Muscle of back (tissue), 13 donors: Measurements from ENCODE around the gene CEPT1. TPM values are rescaled to one million over a fixed set of nuclear protein-coding genes. Genes with fewer than 3 reads are reported as not detected.
"Not testable (repeated sequence)": the region's sequence is repeated elsewhere in the genome, so short reads cannot be mapped to it uniquely, and the experiment has no call there.

Source experiments
- DNase-seq, 3 donors: peaks; one replicate each; pipeline versions ENCODE4 v3.0.0 to v3.0.0-alpha.2; 2013
- long read RNA-seq, 9 donors: transcript quantifications; one replicate each; lab custom pipeline, GENCODE V29; 2026
- polyA plus RNA-seq, 10 donors: library from polyadenylated mRNA; unstranded; fragments of 120-200 nt; gene quantifications; one replicate each; pipeline ENCODE4 v1.2.1, GENCODE V29; 2013; ENCODE audit not compliant: insufficient read length in 10 of 10

CEPT1 gene
- 10 to 100 TPM; 16.4 to 33.0 (median 23.5) TPM for polyA plus RNA-seq
- long read RNA-seq, donor 1 = 0 reads
- long read RNA-seq, donor 2 = 0 reads
- long read RNA-seq, donor 3 = 0 reads
- long read RNA-seq, donor 4, full-length matches to known transcripts = 3 of 3 reads
- long read RNA-seq, donor 4, partial matches to known transcripts = 0 of 3 reads
- long read RNA-seq, donor 4, other reads (novel, unspliced or antisense) = 0 of 3 reads
- long read RNA-seq, donor 5, partial matches to known transcripts = 0 of 2 reads
- long read RNA-seq, donor 5, other reads (novel, unspliced or antisense) = 0 of 2 reads
- long read RNA-seq, donor 6, full-length matches to known transcripts = 3 of 19 reads
- long read RNA-seq, donor 6, partial matches to known transcripts = 16 of 19 reads
- long read RNA-seq, donor 6, other reads (novel, unspliced or antisense) = 0 of 19 reads
- long read RNA-seq, donor 7 = 0 reads
- long read RNA-seq, donor 8 = 0 reads
- long read RNA-seq, donor 9 = 0 reads

GRCh38 chr1:111139956-111140679 lies at the start of gene CEPT1, which contains the start of gene DRAM2:
TSS of gene CEPT1 (plus strand) at chr1:111140223. CDS start at chr1:111147715, 7,492 bp downstream.
TSS of gene DRAM2 (minus strand) at chr1:111140093. CDS start at chr1:111131554, 8,539 bp downstream.
- peak; percentile 97 to 99 (median 97) for DNase-seq

GRCh38 chr1:111095421-111095820 lies 44.6 kb upstream of the CEPT1 start:
- DNase-seq = not testable (repeated sequence)

- no peak for DNase-seq
These were observed 42.5 kb upstream of the CEPT1 start for GRCh38 chr1:111097356-111098099.

GRCh38 chr1:111099289-111099688 lies 40.7 kb upstream of the CEPT1 start:
- no peak for DNase-seq

GRCh38 chr1:111101854-111102642 lies 38.0 kb upstream of the CEPT1 start:
- DNase-seq = no peak

GRCh38 chr1:111104981-111105380 lies 35.0 kb upstream of the CEPT1 start:
- no peak for DNase-seq

GRCh38 chr1:111110197-111110899 lies 29.7 kb upstream of the CEPT1 start:
- no peak for DNase-seq

- no peak for DNase-seq
These were observed 23.5 kb upstream of the CEPT1 start for GRCh38 chr1:111116496-111116895.

- DNase-seq = no peak
These were observed 13.7 kb upstream of the CEPT1 start for GRCh38 chr1:111126354-111126753.

- peak in 2 of 3 donors; percentile 6 to 17 for DNase-seq
These were observed 11.9 kb upstream of the CEPT1 start for GRCh38 chr1:111127923-111128643.

- DNase-seq = no peak
These were observed 10.6 kb upstream of the CEPT1 start for GRCh38 chr1:111129376-111129775.

- no peak for DNase-seq
These were observed 8.3 kb upstream of the CEPT1 start for GRCh38 chr1:111131693-111132092.

GRCh38 chr1:111133866-111134265 lies 6.2 kb upstream of the CEPT1 start:
- DNase-seq = no peak

- DNase-seq = peak in 1 of 3 donors; percentile 57
These were observed 583 bp upstream of the CEPT1 start for GRCh38 chr1:111139324-111139955.

- no peak for DNase-seq
These were observed 601 bp downstream of the CEPT1 start for GRCh38 chr1:111140680-111140967.

GRCh38 chr1:111141245-111142220 lies 1.5 kb downstream of the CEPT1 start:
- no peak for DNase-seq

GRCh38 chr1:111142356-111142975 lies 2.4 kb downstream of the CEPT1 start:
- no peak for DNase-seq

GRCh38 chr1:111145542-111145941 lies 5.5 kb downstream of the CEPT1 start:
- no peak for DNase-seq
